OCI-LY3 (cell line): ENCODE data around the gene EXPH5.

Source experiments
- EZH2phosphoT487 ChIP-seq: fragments of 200-600 bp; shearing (Covaris generic); IDR thresholded peaks from 2 replicates; pipeline ENCODE4 v1.6.1; 2018; ENCODE audit warnings: antibody characterized with exemption, mixed run types, low read depth
- TF ChIP-seq, protein P1 (sequence below): fragments of 200-600, 300-600 bp; sonication (generic); IDR thresholded peaks from 2 replicates; pipeline ENCODE4 v1.5.1; 2014; ENCODE audit warnings: antibody characterized with exemption, low read length, low read depth

- TF ChIP-seq, protein P1, sequence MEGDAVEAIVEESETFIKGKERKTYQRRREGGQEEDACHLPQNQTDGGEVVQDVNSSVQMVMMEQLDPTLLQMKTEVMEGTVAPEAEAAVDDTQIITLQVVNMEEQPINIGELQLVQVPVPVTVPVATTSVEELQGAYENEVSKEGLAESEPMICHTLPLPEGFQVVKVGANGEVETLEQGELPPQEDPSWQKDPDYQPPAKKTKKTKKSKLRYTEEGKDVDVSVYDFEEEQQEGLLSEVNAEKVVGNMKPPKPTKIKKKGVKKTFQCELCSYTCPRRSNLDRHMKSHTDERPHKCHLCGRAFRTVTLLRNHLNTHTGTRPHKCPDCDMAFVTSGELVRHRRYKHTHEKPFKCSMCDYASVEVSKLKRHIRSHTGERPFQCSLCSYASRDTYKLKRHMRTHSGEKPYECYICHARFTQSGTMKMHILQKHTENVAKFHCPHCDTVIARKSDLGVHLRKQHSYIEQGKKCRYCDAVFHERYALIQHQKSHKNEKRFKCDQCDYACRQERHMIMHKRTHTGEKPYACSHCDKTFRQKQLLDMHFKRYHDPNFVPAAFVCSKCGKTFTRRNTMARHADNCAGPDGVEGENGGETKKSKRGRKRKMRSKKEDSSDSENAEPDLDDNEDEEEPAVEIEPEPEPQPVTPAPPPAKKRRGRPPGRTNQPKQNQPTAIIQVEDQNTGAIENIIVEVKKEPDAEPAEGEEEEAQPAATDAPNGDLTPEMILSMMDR = no peak
- no peak for TF ChIP-seq EZH2phosphoT487
These were observed 18.9 kb downstream of the EXPH5 start for GRCh38 chr11:108574675-108575074.
